Eye (tissue), 1 donor: ENCODE results near the gene PLPPR3.

ENCODE experiments used
- DNase-seq: peaks from one replicate; pipeline ENCODE4 v3.0.0-alpha.2; 2015

PLPPR3 gene

GRCh38 chr19:769616-770015 is 52.1 kb downstream of the PLPPR3 start:
- DNase-seq: no peak

- peak; percentile 62 for DNase-seq
Observed at GRCh38 chr19:768424-768823, 53.3 kb downstream of the PLPPR3 start.

- no peak for DNase-seq
Observed at GRCh38 chr19:765179-765738, 56.5 kb downstream of the PLPPR3 start.

GRCh38 chr19:764301-764700 is 57.5 kb downstream of the PLPPR3 start:
- DNase-seq: no peak

GRCh38 chr19:763869-764268 is 57.9 kb downstream of the PLPPR3 start:
- DNase-seq: no peak

GRCh38 chr19:763181-763580 is 58.6 kb downstream of the PLPPR3 start:
- DNase-seq: no peak
